Endothelial cell of umbilical vein (primary cell): ENCODE results near the gene ARMC7. TPM values are rescaled to one million over a fixed set of nuclear protein-coding genes. Genes with fewer than 3 reads are reported as not detected.

ENCODE experiments used
- BruUV-seq: library from RNA; stranded (reverse); fragments of 400-500 nt; replicated peaks from 2 replicates; lab custom pipeline; 2021; lab: Mats Ljungman, UMichigan
- CTCF ChIA-PET: fragments of 300-600, 350-600 bp; sonication (Branson Sonifier 250); formaldehyde crosslinking; loops from one replicate; lab custom pipeline; 2021; ENCODE audit warnings: antibody characterized with exemption, inconsistent platforms; lab: Charles Lee
- POLR2A ChIA-PET: fragments of 300-600, 350-600 bp; sonication (Branson Sonifier 250); formaldehyde crosslinking; loops from one replicate; lab custom pipeline; 2021; ENCODE audit warnings: antibody characterized with exemption, inconsistent platforms; lab: Charles Lee
- DNase-seq: peaks from one replicate; pipeline ENCODE4 v3.0.0-alpha.2; 2011; ENCODE audit warnings: low read depth, low spot score
- FAIRE-seq: peaks from 2 replicates; lab custom pipeline; 2011; peaks lifted over from hg19 to GRCh38; lab: Jason Lieb, UNC
- H2AFZ ChIP-seq: 2 replicates; pipeline ENCODE4 v1.6.0; 2012; ENCODE audit warnings: low read depth, low read length, control low read depth, inconsistent platforms
- H3K27ac ChIP-seq: 2 replicates; pipeline ENCODE4 v1.5.1; 2011; ENCODE audit warnings: low read depth, mild to moderate bottlenecking, control low read depth, low read length, moderate library complexity; ENCODE audit not compliant: insufficient read depth
- H3K27me3 ChIP-seq, 2 experiments: 2 replicates each; pipeline versions ENCODE4 v1.6.0 to v1.6.1; 2011; ENCODE audit warnings: low read length in 2 of 2, mixed read lengths in 1 of 2; ENCODE audit not compliant: control insufficient read depth in 2 of 2, insufficient read depth in 2 of 2
- H3K36me3 ChIP-seq, 2 experiments: 2 replicates in 1 of 2; 3 replicates in 1 of 2; pipeline ENCODE4 v1.5.1; 2011; ENCODE audit warnings: low read length in 2 of 2, mild to moderate bottlenecking in 1 of 2, moderate library complexity in 1 of 2; ENCODE audit not compliant: control insufficient read depth in 2 of 2, insufficient read depth in 2 of 2; ENCODE audit errors: extremely low read depth in 1 of 2
- H3K4me1 ChIP-seq: 3 replicates; pipeline ENCODE4 v1.5.1; 2011; ENCODE audit warnings: mild to moderate bottlenecking, low read length; ENCODE audit not compliant: control insufficient read depth, insufficient read depth; ENCODE audit errors: extremely low read depth
- H3K4me2 ChIP-seq: 2 replicates; pipeline ENCODE4 v1.6.1; 2011; ENCODE audit warnings: low read length, control low read depth, mixed read lengths; ENCODE audit not compliant: insufficient read depth
- H3K4me3 ChIP-seq, 3 experiments: fragments of 200-600 bp in 1 of 3; sonication (generic), shearing (Covaris generic) in 1 of 3; replicated peaks in 1 of 3; 2 replicates each; pipeline ENCODE4 v1.5.1; 2011 to 2016; ENCODE audit warnings: control low read depth in 3 of 3, low read length in 3 of 3, mild to moderate bottlenecking in 2 of 3, inconsistent platforms in 1 of 3, low read depth in 1 of 3, moderate library complexity in 1 of 3; ENCODE audit not compliant: insufficient read depth in 1 of 3
- H3K79me2 ChIP-seq: 2 replicates; pipeline ENCODE4 v1.6.0; 2012; ENCODE audit warnings: low read length, inconsistent platforms; ENCODE audit not compliant: control insufficient read depth, insufficient read depth
- H3K9ac ChIP-seq: replicated peaks from 2 replicates; pipeline ENCODE3; 2011; ENCODE audit warnings: low read length, control low read depth; ENCODE audit not compliant: insufficient read depth; ENCODE audit errors: extremely low read depth
- H3K9me1 ChIP-seq: replicated peaks from 3 replicates; pipeline ENCODE4 v1.6.0; 2011; ENCODE audit warnings: mild to moderate bottlenecking, low read length; ENCODE audit not compliant: control insufficient read depth, insufficient read depth; ENCODE audit errors: extremely low read depth
- H3K9me3 ChIP-seq: replicated peaks from 2 replicates; pipeline ENCODE4 v1.5.1; 2012; ENCODE audit warnings: low read length, inconsistent platforms; ENCODE audit not compliant: control insufficient read depth, insufficient read depth
- H4K20me1 ChIP-seq: replicated peaks from 2 replicates; pipeline ENCODE3; 2011; ENCODE audit warnings: mild to moderate bottlenecking, low read length; ENCODE audit not compliant: control insufficient read depth, insufficient read depth; ENCODE audit errors: extremely low read depth
- CTCF ChIP-seq, 2 donors: IDR thresholded peaks; 1 replicate in 1 of 2; 2 replicates in 1 of 2; pipeline ENCODE4 v1.5.1; 2011; ENCODE audit warnings: low read length in 2 of 2, mild to moderate bottlenecking in 2 of 2, moderate library complexity in 2 of 2, control low read depth in 1 of 2, inconsistent platforms in 1 of 2, low read depth in 1 of 2; ENCODE audit not compliant: insufficient read depth in 1 of 2; ENCODE audit errors: extremely low read depth in 1 of 2
- EZH2 ChIP-seq: IDR thresholded peaks from 2 replicates; pipeline ENCODE4 v1.6.1; 2012; ENCODE audit warnings: borderline replicate concordance, low read depth, mild to moderate bottlenecking, moderate library complexity, low read length, inconsistent platforms; ENCODE audit not compliant: severe bottlenecking
- FOS ChIP-seq: IDR thresholded peaks from 2 replicates; pipeline ENCODE4 v1.6.1; 2011; ENCODE audit warnings: mild to moderate bottlenecking, low read length, moderate library complexity, borderline replicate concordance; ENCODE audit not compliant: insufficient read depth
- GATA2 ChIP-seq: IDR thresholded peaks from 2 replicates; pipeline ENCODE4 v1.7.0; 2011; ENCODE audit warnings: low read depth, mild to moderate bottlenecking, moderate library complexity, mixed read lengths, low read length; ENCODE audit not compliant: insufficient read length, insufficient read depth
- JUN ChIP-seq: IDR thresholded peaks from 2 replicates; pipeline ENCODE4 v1.6.1; 2011; ENCODE audit warnings: borderline replicate concordance, low read depth; ENCODE audit not compliant: insufficient read length, insufficient read depth
- MAX ChIP-seq: IDR thresholded peaks from 2 replicates; pipeline ENCODE4 v1.6.1; 2011; ENCODE audit not compliant: insufficient read depth, insufficient read length
- MYC ChIP-seq: IDR thresholded peaks from one replicate; pipeline ENCODE4 v1.6.1; 2011; ENCODE audit warnings: mild to moderate bottlenecking, low read depth, low read length
- POLR2A ChIP-seq: IDR thresholded peaks from 2 replicates; pipeline ENCODE4 v1.6.1; 2012; ENCODE audit warnings: low read depth, mild to moderate bottlenecking, control low read depth, low read length
- POLR2AphosphoS5 ChIP-seq: IDR thresholded peaks from 2 replicates; pipeline ENCODE4 v1.6.1; 2012; ENCODE audit warnings: low read depth, mild to moderate bottlenecking, control low read depth, low read length, moderate library complexity; ENCODE audit not compliant: insufficient read depth
- dilution Hi-C: fragments of 300-500 bp; cut with MboI; formaldehyde crosslinking; loops from one replicate; pipeline ENCODE4 v1.15.0; 2019; ENCODE audit warnings: low sequenced_read_pairs; ENCODE audit not compliant: extremely low pct_ligation_motif_present
- intact Hi-C: fragments of 100-400 bp; cut with micrococcal nuclease; formaldehyde crosslinking; loops from one replicate; pipeline ENCODE4 v1.10.0; 2022
- polyA plus RNA-seq, 4 experiments: library from polyadenylated mRNA; depleted of rRNA in 3 of 4; stranded (reverse) in 3 of 4; unstranded in 1 of 4; fragments of >200 nt; gene quantifications; 2 replicates each; pipeline versions ENCODE4 v1.2.1 to v1.2.3, GENCODE V29; 2011 to 2012; ENCODE audit warnings: missing spikeins in 1 of 4
- total RNA-seq: library from RNA; stranded (reverse); gene quantifications from 2 replicates; pipeline ENCODE4 v1.2.3, GENCODE V29; 2021

Gene ARMC7
- total and polyA plus RNA-seq, 2 donors (not counting 3 experiments of a cell fraction or from before 2014, with no cell fraction given): 11.8 to 15.7 TPM

GRCh38 chr17:75084039-75084660, 25.6 kb upstream of the ARMC7 start:
- Histone ChIP-seq H3K27me3 (no peaks in the 10 kb centered on the region), H3K9me3 (no peaks in the 10 kb centered on the region), H3K4me1 (peaks cover 29% of the 10 kb centered on the region), H3K9me1 (no peaks in the 10 kb centered on the region), H3K9ac (no peak overlapping the region), H3K36me3 (no peaks in the 10 kb centered on the region), H3K27ac (no peak overlapping the region), H3K79me2 (no peaks in the 10 kb centered on the region), H4K20me1 (no peaks in the 10 kb centered on the region), H3K4me3 (no peak overlapping the region), H2AFZ (no peak overlapping the region), H3K4me2 (no peak overlapping the region)
- dilution Hi-C loops: no loop called here
- peak; percentile 87 for FAIRE-seq
- no TSS peak for BruUV-seq
- DNase-seq: peak; percentile 60
- TF ChIP-seq JUN (no peak), GATA2 (no peak), EZH2 (no peak), POLR2A (peak; percentile 29), CTCF (IDR thresholded peaks at IDR 0.05; ENCODE audit: extremely low read depth in 1 of 2, insufficient read depth in 1 of 2, low read depth in 1 of 2, low read length in 2 of 2) (peak in 1 of 2 donors; percentile 5), MAX (no peak), MYC (no peak), POLR2AphosphoS5 (peak; percentile 48), FOS (no peak)
- ChIA-PET POLR2A (no interaction called here), CTCF (interaction anchor here (1.0 to 4.4 kb wide), 7 partner anchors 11 to 29 kb away, joined by 3 to 19 read pairs (median 5); partner anchors contain the start of gene ARMC7)
- intact Hi-C loops: no loop called here
